Esophagus (tissue), 2 donors: Measurements from ENCODE around the gene PCLAF. TPM values are rescaled to one million over a fixed set of nuclear protein-coding genes. Genes with fewer than 3 reads are reported as not detected.
"Not testable (repeated sequence)": the region's sequence is repeated elsewhere in the genome, so short reads cannot be mapped to it uniquely, and the experiment has no call there.

Experiments used
- H3K27ac ChIP-seq, 2 donors: one replicate each; pipeline ENCODE4 v1.5.1; 2013; ENCODE audit warnings: low read depth in 2 of 2, mild to moderate bottlenecking in 2 of 2, inconsistent platforms in 1 of 2, low read length in 1 of 2, moderate library complexity in 1 of 2
- H3K27me3 ChIP-seq, 2 donors: one replicate each; pipeline ENCODE4 v1.6.1; 2013; ENCODE audit warnings: low read length in 2 of 2, control low read depth in 1 of 2, mild to moderate bottlenecking in 1 of 2; ENCODE audit not compliant: insufficient read depth in 2 of 2, control insufficient read depth in 1 of 2
- H3K36me3 ChIP-seq, 2 donors: one replicate each; pipeline ENCODE4 v1.6.1; 2013; ENCODE audit warnings: low read length in 1 of 2; ENCODE audit not compliant: control insufficient read depth in 2 of 2, insufficient read depth in 2 of 2
- H3K4me1 ChIP-seq, 2 donors: one replicate each; pipeline ENCODE4 v1.6.1; 2013; ENCODE audit warnings: low read length in 1 of 2; ENCODE audit not compliant: control insufficient read depth in 2 of 2, insufficient read depth in 2 of 2
- H3K4me3 ChIP-seq, 2 donors: one replicate each; pipeline ENCODE4 v1.5.1; 2013; ENCODE audit warnings: low read length in 2 of 2, mild to moderate bottlenecking in 2 of 2, low read depth in 1 of 2, moderate library complexity in 1 of 2
- H3K9me3 ChIP-seq, 2 donors: one replicate each; pipeline ENCODE4 v1.6.1; 2013; ENCODE audit warnings: mild to moderate bottlenecking in 2 of 2, low read depth in 1 of 2, low read length in 1 of 2, moderate library complexity in 1 of 2; ENCODE audit not compliant: control insufficient read depth in 2 of 2, insufficient read depth in 1 of 2
- WGBS, 2 donors: extraction: QIAGEN DNeasy Blood & Tissue Kit; methylation state at CpG; one replicate each; pipeline ENCODE4 v1.1.7; 2013; 5-methylcytosine and 5-hydroxymethylcytosine counted together
- polyA plus RNA-seq, 2 donors: library from polyadenylated mRNA; stranded (reverse); fragments of 200-250 nt; gene quantifications; one replicate each; pipeline ENCODE4 v1.2.3, GENCODE V29; 2013
- donor health status: healthy with polysubstance abuse.
- donor health status: Bipolar disorder and iron deficiency.

PCLAF gene
- polyA plus RNA-seq, 2 donors, result 50.6 to 54.4 TPM

GRCh38 chr15:64333986-64334929, 47.0 kb downstream of the PCLAF start:
- Histone ChIP-seq H3K36me3 (no peaks in the 10 kb centered on the region), H3K27ac (peak overlapping the region; percentile 22 to 31), H3K27me3 (no peaks in the 10 kb centered on the region), H3K4me1 (peaks cover 0 to 2% of the 10 kb centered on the region in 2 donors), H3K4me3 (no peak overlapping the region), H3K9me3 (no peaks in the 10 kb centered on the region)
- WGBS, 2 donors, result 66% methylated on average over 9 of the region's 9 CpGs

- WGBS, 2 donors, result 97% methylated on average over 2 of the region's 2 CpGs
- H3K4me1 ChIP-seq, result peaks cover 0 to 2% of the 10 kb centered on the region in 2 donors
- H3K4me3 ChIP-seq, result no peak overlapping the region
- no peaks in the 10 kb centered on the region for H3K9me3 ChIP-seq
- H3K27me3 ChIP-seq, result no peaks in the 10 kb centered on the region
- H3K27ac ChIP-seq, result no peak overlapping the region
- H3K36me3 ChIP-seq, result no peaks in the 10 kb centered on the region
Measured at GRCh38 chr15:64333516-64333915, 47.7 kb downstream of the PCLAF start.

GRCh38 chr15:64331668-64332067, 49.6 kb downstream of the PCLAF start:
- not testable (repeated sequence) for H3K27me3 ChIP-seq, H3K36me3 ChIP-seq, H3K27ac ChIP-seq, H3K9me3 ChIP-seq, H3K4me1 ChIP-seq, H3K4me3 ChIP-seq
- 50 to 58% methylated on average over 2 of the region's 3 CpGs for WGBS, 2 donors

- not testable (repeated sequence) for H3K9me3 ChIP-seq, H3K27me3 ChIP-seq, H3K4me1 ChIP-seq, H3K36me3 ChIP-seq, H3K4me3 ChIP-seq, H3K27ac ChIP-seq
- WGBS, 2 donors, result 30 to 45% methylated on average over 3 to 8 of the region's 15 CpGs
Measured at GRCh38 chr15:64326975-64327374, 54.3 kb downstream of the PCLAF start.

GRCh38 chr15:64326458-64326857, 54.8 kb downstream of the PCLAF start:
- H3K27ac ChIP-seq, result peak overlapping the region; percentile 33 to 86
- H3K4me3 ChIP-seq, result peak overlapping the region in 1 of 2 donors; percentile 22
- WGBS, 2 donors, result 68 to 82% methylated on average over 6 to 12 of the region's 20 CpGs
- H3K9me3 ChIP-seq, H3K36me3 ChIP-seq, H3K27me3 ChIP-seq, H3K4me1 ChIP-seq: not testable (repeated sequence)

- H3K9me3 ChIP-seq, result no peaks in the 10 kb centered on the region
- peak overlapping the region in 1 of 2 donors; percentile 30 for H3K27ac ChIP-seq
- peaks cover 0 to 2% of the 10 kb centered on the region in 2 donors for H3K4me1 ChIP-seq
- no peak overlapping the region for H3K4me3 ChIP-seq
- WGBS, 2 donors, result 84 to 88% methylated on average over 5 of the region's 5 CpGs
- H3K27me3 ChIP-seq, result no peaks in the 10 kb centered on the region
- H3K36me3 ChIP-seq, result no peaks in the 10 kb centered on the region
Measured at GRCh38 chr15:64324165-64324877, 56.9 kb downstream of the PCLAF start.

- H3K4me1 ChIP-seq, result no peaks in the 10 kb centered on the region
- H3K4me3 ChIP-seq, result no peak overlapping the region
- no peaks in the 10 kb centered on the region for H3K9me3 ChIP-seq
- 47 to 58% methylated on average over 4 of the region's 4 CpGs for WGBS, 2 donors
- H3K27ac ChIP-seq, result peak overlapping the region; percentile 71 to 78
- H3K36me3 ChIP-seq, result no peaks in the 10 kb centered on the region
- no peaks in the 10 kb centered on the region for H3K27me3 ChIP-seq
Measured at GRCh38 chr15:64315216-64315615, 66.0 kb downstream of the PCLAF start.

GRCh38 chr15:64314456-64314855, 66.8 kb downstream of the PCLAF start:
- Histone ChIP-seq H3K27me3 (no peaks in the 10 kb centered on the region), H3K27ac (no peak overlapping the region), H3K9me3 (no peaks in the 10 kb centered on the region), H3K4me3 (no peak overlapping the region), H3K4me1 (no peaks in the 10 kb centered on the region), H3K36me3 (no peaks in the 10 kb centered on the region)
- WGBS, 2 donors, result 86 to 88% methylated on average over 3 of the region's 3 CpGs
